ENCODE data around the gene DYNLT4. TPM values are rescaled to one million over a fixed set of nuclear protein-coding genes. Genes with fewer than 3 reads are reported as not detected.
"Not testable (repeated sequence)": the region's sequence is repeated elsewhere in the genome, so short reads cannot be mapped to it uniquely, and the experiment has no call there.

The DYNLT4 gene
- total and polyA plus RNA-seq, 5 donors from 2014 or later, result 0.71 to 3.6 (median 2.3) TPM; not detected in 1

DNA sequence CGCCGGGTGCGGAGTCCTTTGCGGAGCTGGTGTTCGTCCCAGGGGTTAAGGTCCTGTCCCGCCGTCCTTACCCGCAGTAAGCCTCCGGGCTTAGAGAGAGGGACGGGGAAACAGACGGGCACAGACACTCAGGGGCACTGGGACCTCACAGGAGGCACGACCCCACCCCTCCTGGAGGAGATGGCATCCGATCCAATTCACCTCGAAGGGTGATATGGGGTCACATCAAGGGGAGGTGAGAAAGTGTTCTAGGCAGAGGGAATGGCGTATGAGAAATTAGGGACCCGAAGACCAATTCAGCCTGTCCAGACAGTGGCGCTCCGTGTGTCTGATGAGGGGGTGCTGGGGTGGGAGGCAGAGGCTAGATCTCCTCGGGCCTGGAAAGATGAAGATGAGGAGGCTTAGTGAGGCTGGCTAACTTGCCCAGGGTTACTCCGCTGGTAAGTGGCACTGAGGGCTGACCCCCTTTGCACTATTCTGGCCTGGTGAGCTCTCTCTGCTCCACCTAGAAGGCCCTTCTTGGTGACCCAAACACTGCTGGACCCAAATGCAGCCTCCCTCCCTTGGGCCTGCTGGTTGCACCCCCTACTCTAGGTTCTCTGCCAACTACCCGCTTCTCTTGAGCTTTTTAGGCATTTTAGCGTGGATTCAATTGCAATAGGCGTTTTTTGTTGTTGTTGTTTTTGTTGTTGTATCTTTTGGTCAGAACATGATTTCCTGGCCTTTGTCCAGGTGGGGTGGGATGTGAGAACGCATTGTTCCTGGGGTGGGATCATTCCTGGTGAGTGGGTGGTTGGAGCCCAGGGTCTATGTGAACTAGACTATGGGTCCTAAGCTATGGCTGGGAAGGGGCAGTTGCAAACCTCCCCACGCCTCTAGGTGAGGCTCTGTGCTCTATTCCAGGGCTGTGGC, 13.4 kb upstream of the DYNLT4 start:
- Histone ChIP-seq H3K27ac (ENCODE audit: insufficient read depth, low read length, poor library complexity, severe bottlenecking) (peak overlapping the region; percentile 96), H3K36me3 (ENCODE audit: control insufficient read depth, insufficient read depth, low read length) (no peaks in the 10 kb centered on the region), H3K9me3 (ENCODE audit: control insufficient read depth in 2 of 2, low read length in 2 of 2) (no peaks in the 10 kb centered on the region), H3K27me3 (ENCODE audit: control insufficient read depth, insufficient read depth, low read length) (no peaks in the 10 kb centered on the region), H3K4me1 (ENCODE audit: control insufficient read depth, insufficient read depth, low read length, poor library complexity, severe bottlenecking) (peaks cover 18% of the 10 kb centered on the region), H3K4me3 (ENCODE audit: low read depth, low read length) (peak overlapping the region; percentile 92)
- H3K4me1 Mint-ChIP-seq, result peaks cover 12 to 44% (median 32%) of the 10 kb centered on the region in 4 donors
- ATAC-seq (ENCODE audit: low read depth in 2 of 2) (no peak), DNase-seq (no peak)
- peaks cover 0 to 2% (median 0%) of the 10 kb centered on the region in 7 donors for H3K9me3 Mint-ChIP-seq
- H3K4me3 Mint-ChIP-seq, result peak overlapping the region; percentile 92 to 97 (median 94)
- H3K36me3 Mint-ChIP-seq, result no peaks in the 10 kb centered on the region
- peak overlapping the region; percentile 100 for H3K27ac Mint-ChIP-seq
- no peaks in the 10 kb centered on the region for H3K27me3 Mint-ChIP-seq

DNA sequence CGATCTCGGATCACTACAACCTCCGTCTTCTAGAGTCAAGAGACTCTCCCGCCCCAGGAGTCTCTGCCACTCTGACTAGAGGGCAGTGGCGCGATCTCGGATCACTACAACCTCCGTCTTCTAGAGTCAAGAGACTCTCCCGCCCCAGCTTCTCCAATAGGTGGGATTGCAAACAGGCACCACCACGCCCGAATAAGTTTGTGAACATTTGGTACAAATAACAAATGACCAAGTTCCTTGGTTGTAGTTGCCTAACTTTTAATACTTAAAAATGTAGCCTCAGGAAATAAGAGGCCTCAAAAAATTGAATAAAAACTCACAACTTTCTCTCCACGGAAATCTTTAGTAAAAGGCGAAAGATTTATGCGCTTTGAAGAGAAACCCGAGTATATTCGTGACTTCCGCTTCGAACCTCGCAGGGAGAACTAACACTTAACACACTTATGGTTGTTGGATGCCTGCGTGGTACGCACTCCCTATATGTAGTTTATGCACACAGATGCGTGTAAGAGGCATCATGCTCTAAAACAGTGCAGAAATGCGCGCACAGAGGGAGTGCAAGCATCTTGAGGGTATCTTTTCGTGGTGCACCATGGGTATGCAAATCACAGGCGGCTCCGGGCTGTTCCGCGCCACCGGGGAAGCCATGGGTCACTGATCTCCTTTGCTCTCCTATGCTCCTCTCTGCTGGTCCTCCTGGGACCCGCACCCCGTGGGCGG, 12.6 kb upstream of the DYNLT4 start:
- Histone ChIP-seq H3K27ac (ENCODE audit: insufficient read depth, low read length, poor library complexity, severe bottlenecking) (peak overlapping the region; percentile 96), H3K4me3 (ENCODE audit: low read depth, low read length) (peak overlapping the region; percentile 92), H3K4me1 (ENCODE audit: control insufficient read depth, insufficient read depth, low read length, poor library complexity, severe bottlenecking) (peaks cover 18% of the 10 kb centered on the region), H3K27me3 (ENCODE audit: control insufficient read depth, insufficient read depth, low read length) (no peaks in the 10 kb centered on the region), H3K9me3 (ENCODE audit: control insufficient read depth in 2 of 2, low read length in 2 of 2) (no peaks in the 10 kb centered on the region), H3K36me3 (ENCODE audit: control insufficient read depth, insufficient read depth, low read length) (no peaks in the 10 kb centered on the region)
- peak overlapping the region; percentile 92 to 97 (median 94) for H3K4me3 Mint-ChIP-seq
- H3K9me3 Mint-ChIP-seq, result peaks cover 0 to 4% (median 0%) of the 10 kb centered on the region in 7 donors
- peak overlapping the region; percentile 100 for H3K27ac Mint-ChIP-seq
- ATAC-seq (ENCODE audit: low read depth in 2 of 2), result peak; percentile 79 to 82
- no peaks in the 10 kb centered on the region for H3K36me3 Mint-ChIP-seq
- H3K4me1 Mint-ChIP-seq, result peaks cover 20 to 53% (median 36%) of the 10 kb centered on the region in 4 donors
- DNase-seq, result peak; percentile 69 to 89 (median 89)
- H3K27me3 Mint-ChIP-seq, result no peaks in the 10 kb centered on the region

DNA sequence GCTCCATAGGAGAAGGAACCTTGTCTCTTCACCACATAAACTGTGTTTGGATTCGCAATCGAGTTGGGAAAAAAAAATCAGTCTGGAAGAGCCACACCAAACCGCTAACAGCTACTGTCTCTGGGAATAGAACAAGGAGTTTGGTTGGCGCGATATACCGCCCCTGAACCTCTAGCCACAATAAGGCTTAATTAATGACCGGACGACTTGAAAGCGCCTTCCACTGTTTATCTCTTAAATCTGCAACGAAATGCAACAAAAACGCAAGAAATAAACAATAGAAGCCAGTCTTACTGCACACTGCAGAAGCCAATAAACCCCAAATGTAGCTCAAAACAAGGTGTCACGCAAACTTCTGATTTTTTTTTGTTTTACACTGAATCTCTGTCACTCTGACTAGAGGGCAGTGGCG, 12.1 kb upstream of the DYNLT4 start:
- Histone ChIP-seq H3K36me3 (ENCODE audit: control insufficient read depth, insufficient read depth, low read length) (no peaks in the 10 kb centered on the region), H3K4me3 (ENCODE audit: low read depth, low read length) (peak overlapping the region; percentile 92), H3K27ac (ENCODE audit: insufficient read depth, low read length, poor library complexity, severe bottlenecking) (peak overlapping the region; percentile 96), H3K27me3 (ENCODE audit: control insufficient read depth, insufficient read depth, low read length) (no peaks in the 10 kb centered on the region), H3K4me1 (ENCODE audit: control insufficient read depth, insufficient read depth, low read length, poor library complexity, severe bottlenecking) (peaks cover 20% of the 10 kb centered on the region), H3K9me3 (ENCODE audit: control insufficient read depth in 2 of 2, low read length in 2 of 2) (no peaks in the 10 kb centered on the region)
- H3K9me3 Mint-ChIP-seq, result peaks cover 0 to 4% (median 0%) of the 10 kb centered on the region in 7 donors
- ATAC-seq (ENCODE audit: low read depth in 2 of 2) (no peak), DNase-seq (no peak)
- peak overlapping the region; percentile 92 to 97 (median 94) for H3K4me3 Mint-ChIP-seq
- H3K27ac Mint-ChIP-seq, result peak overlapping the region; percentile 100
- H3K4me1 Mint-ChIP-seq, result peaks cover 21 to 56% (median 37%) of the 10 kb centered on the region in 4 donors
- H3K36me3 Mint-ChIP-seq, result no peaks in the 10 kb centered on the region
- H3K27me3 Mint-ChIP-seq, result no peaks in the 10 kb centered on the region

DNA sequence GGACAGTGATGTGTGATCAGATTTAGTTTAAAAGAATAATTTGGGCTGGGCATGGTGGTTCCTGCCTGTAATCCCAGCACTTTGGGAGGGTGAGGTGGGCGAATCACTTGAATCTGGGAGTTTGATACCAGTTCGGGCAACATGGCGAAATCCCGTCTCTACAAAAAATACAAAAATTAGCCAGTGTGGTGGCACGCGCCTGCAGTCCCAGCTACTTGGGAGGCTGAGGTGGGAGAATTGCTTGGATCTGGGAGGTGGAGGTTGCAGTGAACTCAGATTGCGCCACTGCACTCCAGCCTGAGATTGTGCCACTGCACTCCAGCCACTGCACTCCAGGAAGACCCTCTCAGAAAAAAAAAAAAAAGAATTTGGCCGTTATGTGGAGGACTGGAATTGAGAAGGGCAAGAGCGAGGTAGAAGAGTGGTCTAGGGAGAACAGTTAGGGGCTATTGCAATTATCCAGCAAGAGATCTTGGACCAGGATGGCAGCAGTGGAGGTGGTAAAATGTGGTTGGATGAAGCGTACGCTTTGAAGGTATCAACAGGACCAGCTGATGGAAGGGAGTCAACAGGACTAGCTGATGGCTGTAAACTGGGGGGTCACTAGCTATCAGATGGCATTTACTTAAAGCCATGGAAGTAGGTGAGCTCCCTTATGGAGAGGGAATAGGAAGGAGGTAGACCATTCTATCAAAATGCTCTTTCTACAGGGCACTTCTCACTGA, 10.8 kb upstream of the DYNLT4 start:
- no peak for ATAC-seq (ENCODE audit: low read depth in 2 of 2)
- H3K4me1 Mint-ChIP-seq, result peaks cover 21 to 63% (median 41%) of the 10 kb centered on the region in 4 donors
- H3K27me3 Mint-ChIP-seq, result no peaks in the 10 kb centered on the region

DNA sequence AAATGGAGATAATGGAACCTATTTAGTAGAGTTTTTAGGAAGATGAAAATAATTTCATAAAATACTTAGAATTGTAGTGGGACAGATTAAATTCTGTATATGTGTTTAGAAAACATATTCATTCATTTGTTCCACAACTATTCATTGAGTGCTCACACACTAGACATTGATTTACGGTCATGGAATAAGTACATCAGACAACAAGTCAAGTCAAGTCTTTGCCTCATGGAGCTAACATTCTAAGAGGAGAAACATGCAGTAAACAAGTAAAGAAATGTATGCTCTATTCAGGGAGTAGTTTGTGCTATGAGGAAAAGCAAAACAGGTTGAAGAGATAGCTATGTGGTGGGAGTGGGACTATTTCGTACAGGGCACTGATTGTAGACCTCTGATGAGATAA, 10.2 kb upstream of the DYNLT4 start:
- Histone ChIP-seq H3K27me3 (ENCODE audit: control insufficient read depth, insufficient read depth, low read length) (no peaks in the 10 kb centered on the region), H3K4me3 (ENCODE audit: low read depth, low read length) (no peak overlapping the region), H3K9me3 (ENCODE audit: control insufficient read depth in 2 of 2, low read length in 2 of 2) (no peaks in the 10 kb centered on the region), H3K27ac (ENCODE audit: insufficient read depth, low read length, poor library complexity, severe bottlenecking) (no peak overlapping the region), H3K4me1 (ENCODE audit: control insufficient read depth, insufficient read depth, low read length, poor library complexity, severe bottlenecking) (peaks cover 38% of the 10 kb centered on the region), H3K36me3 (ENCODE audit: control insufficient read depth, insufficient read depth, low read length) (no peaks in the 10 kb centered on the region)
- ATAC-seq (ENCODE audit: low read depth in 2 of 2) (no peak), DNase-seq (no peak)
- H3K4me1 Mint-ChIP-seq, result peaks cover 21 to 67% (median 41%) of the 10 kb centered on the region in 4 donors
- H3K9me3 Mint-ChIP-seq, result peaks cover 0 to 5% (median 0%) of the 10 kb centered on the region in 7 donors
- H3K27me3 Mint-ChIP-seq, result no peaks in the 10 kb centered on the region
- H3K27ac Mint-ChIP-seq, result peak overlapping the region in 2 of 3 donors; percentile 96 to 100
- no peaks in the 10 kb centered on the region for H3K36me3 Mint-ChIP-seq
- H3K4me3 Mint-ChIP-seq, result peak overlapping the region; percentile 21 to 92 (median 76)

More for the DNA sequence above, 10.8 kb upstream of the DYNLT4 start:
- no peaks in the 10 kb centered on the region for H3K9me3 ChIP-seq (ENCODE audit: control insufficient read depth in 2 of 2, low read length in 2 of 2)
- Mint-ChIP-seq H3K9me3 (peaks cover 0 to 5% (median 0%) of the 10 kb centered on the region in 7 donors), H3K36me3 (no peaks in the 10 kb centered on the region), H3K27ac (peak overlapping the region in 2 of 3 donors; percentile 96 to 100), H3K4me3 (peak overlapping the region; percentile 61 to 97 (median 92))
- DNase-seq, result no peak
- no peaks in the 10 kb centered on the region for H3K27me3 ChIP-seq (ENCODE audit: control insufficient read depth, insufficient read depth, low read length)
- H3K4me1 ChIP-seq (ENCODE audit: control insufficient read depth, insufficient read depth, low read length, poor library complexity, severe bottlenecking), result peaks cover 33% of the 10 kb centered on the region
- H3K27ac ChIP-seq (ENCODE audit: insufficient read depth, low read length, poor library complexity, severe bottlenecking), result no peak overlapping the region
- no peak overlapping the region for H3K4me3 ChIP-seq (ENCODE audit: low read depth, low read length)
- H3K36me3 ChIP-seq (ENCODE audit: control insufficient read depth, insufficient read depth, low read length), result no peaks in the 10 kb centered on the region

DNA sequence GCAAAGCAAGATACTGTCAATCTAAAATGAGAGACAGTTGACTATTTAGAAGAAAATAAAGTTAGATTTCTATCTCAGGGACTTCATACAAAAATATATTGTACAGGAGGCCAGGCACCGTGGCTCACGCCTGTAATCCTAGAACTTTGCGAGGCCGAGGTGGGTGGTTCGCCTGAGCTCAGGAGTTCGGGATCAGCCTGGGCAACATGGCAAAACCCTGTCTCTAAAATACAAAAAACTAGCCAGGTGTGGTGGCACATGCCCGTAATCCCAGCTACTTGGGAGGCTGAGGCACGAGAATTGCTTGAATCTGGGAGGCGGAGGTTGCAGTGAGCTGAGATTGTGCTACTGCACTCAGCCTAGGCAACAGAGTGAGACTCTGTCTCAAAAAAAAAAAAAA, 8.8 kb upstream of the DYNLT4 start:
- Mint-ChIP-seq H3K4me3 (peak overlapping the region in 1 of 4 donors; percentile 47), H3K4me1 (peaks cover 17 to 72% (median 48%) of the 10 kb centered on the region in 4 donors)
- H3K36me3 ChIP-seq (ENCODE audit: control insufficient read depth, insufficient read depth, low read length); H3K9me3 ChIP-seq (ENCODE audit: control insufficient read depth in 2 of 2, low read length in 2 of 2); H3K9me3 Mint-ChIP-seq; H3K27ac Mint-ChIP-seq; H3K36me3 Mint-ChIP-seq; DNase-seq; H3K27me3 Mint-ChIP-seq; H3K27ac ChIP-seq (ENCODE audit: insufficient read depth, low read length, poor library complexity, severe bottlenecking); H3K27me3 ChIP-seq (ENCODE audit: control insufficient read depth, insufficient read depth, low read length); H3K4me3 ChIP-seq (ENCODE audit: low read depth, low read length); ATAC-seq (ENCODE audit: low read depth in 2 of 2): not testable (repeated sequence)
- peaks cover 51% of the 10 kb centered on the region for H3K4me1 ChIP-seq (ENCODE audit: control insufficient read depth, insufficient read depth, low read length, poor library complexity, severe bottlenecking)
